Activated naive CD8-positive, alpha-beta T cell treated with anti-CD3 and anti-CD28 coated beads for 36 hours (primary cell): Measurements from ENCODE around the gene MRM1. TPM values are rescaled to one million over a fixed set of nuclear protein-coding genes. Genes with fewer than 3 reads are reported as not detected.

Experiments
- DNase-seq: peaks from one replicate; pipeline ENCODE4 v3.0.0; 2021
- H3K27ac Mint-ChIP-seq: one replicate; pipeline ENCODE4 v1.8.0; 2022; ENCODE audit warnings: mild to moderate bottlenecking, moderate library complexity, mixed read lengths
- H3K27me3 Mint-ChIP-seq: one replicate; pipeline ENCODE4 v1.8.0; 2022; ENCODE audit warnings: mild to moderate bottlenecking, mixed read lengths
- H3K36me3 Mint-ChIP-seq: one replicate; pipeline ENCODE4 v1.8.0; 2021; ENCODE audit warnings: mild to moderate bottlenecking, mixed read lengths
- H3K4me1 Mint-ChIP-seq: one replicate; pipeline ENCODE4 v1.8.0; 2021; ENCODE audit warnings: mixed read lengths
- H3K4me3 Mint-ChIP-seq: one replicate; pipeline ENCODE4 v1.8.0; 2022; ENCODE audit warnings: mild to moderate bottlenecking, moderate library complexity, mixed read lengths
- H3K9me3 Mint-ChIP-seq: one replicate; pipeline ENCODE4 v1.8.0; 2022; ENCODE audit warnings: mixed read lengths
- total RNA-seq, 2 experiments: library from RNA; stranded (reverse); gene quantifications; one replicate each; pipeline ENCODE4 v1.2.3, GENCODE V29; 2021

Gene MRM1, protein sequence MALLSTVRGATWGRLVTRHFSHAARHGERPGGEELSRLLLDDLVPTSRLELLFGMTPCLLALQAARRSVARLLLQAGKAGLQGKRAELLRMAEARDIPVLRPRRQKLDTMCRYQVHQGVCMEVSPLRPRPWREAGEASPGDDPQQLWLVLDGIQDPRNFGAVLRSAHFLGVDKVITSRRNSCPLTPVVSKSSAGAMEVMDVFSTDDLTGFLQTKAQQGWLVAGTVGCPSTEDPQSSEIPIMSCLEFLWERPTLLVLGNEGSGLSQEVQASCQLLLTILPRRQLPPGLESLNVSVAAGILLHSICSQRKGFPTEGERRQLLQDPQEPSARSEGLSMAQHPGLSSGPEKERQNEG
- 10 to 100 TPM; 24.4 to 26.4 TPM for total RNA-seq

DNA sequence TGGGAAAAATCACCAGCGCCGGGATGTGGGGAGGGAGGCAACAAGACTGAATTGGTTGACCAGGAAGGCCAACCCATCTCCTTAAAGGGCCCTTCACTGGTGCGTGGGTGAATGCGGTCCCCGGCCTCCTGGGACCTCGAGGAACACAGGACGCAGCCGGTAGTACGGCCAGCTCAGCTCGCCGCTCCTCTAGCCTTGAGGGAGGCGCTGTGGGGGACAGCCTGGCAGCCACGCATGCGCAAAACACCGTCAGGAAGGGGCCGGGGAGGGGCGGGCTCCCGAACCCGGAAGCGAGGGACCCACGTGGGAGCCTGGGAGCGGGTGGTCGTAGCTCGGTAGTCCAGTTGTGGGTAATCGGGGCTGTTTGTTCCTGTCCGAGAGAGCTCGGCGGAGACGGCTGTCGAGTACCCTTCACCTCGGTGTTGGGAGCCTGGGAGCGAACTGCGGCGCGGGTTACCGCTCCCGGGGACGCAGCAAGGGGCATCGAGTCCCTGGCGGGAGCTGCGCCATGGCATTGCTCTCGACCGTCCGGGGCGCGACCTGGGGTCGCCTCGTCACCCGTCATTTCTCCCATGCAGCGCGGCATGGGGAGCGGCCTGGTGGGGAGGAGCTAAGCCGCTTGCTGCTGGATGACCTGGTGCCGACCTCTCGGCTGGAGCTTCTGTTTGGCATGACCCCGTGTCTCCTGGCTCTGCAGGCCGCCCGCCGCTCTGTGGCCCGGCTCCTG is at the start of gene MRM1:
MRM1 (plus strand) TSS at position 281 of the 727 bp plus-strand sequence; CDS start at position 509, 228 bp downstream.
- Mint-ChIP-seq H3K36me3 (peaks cover 29% of the 10 kb centered on the region), H3K27me3 (no peaks in the 10 kb centered on the region), H3K4me3 (peak within 1 kb of the TSS; percentile 91), H3K27ac (peak within 1 kb of the TSS; percentile 91), H3K4me1 (peaks cover 31% of the 10 kb centered on the region), H3K9me3 (no peaks in the 10 kb centered on the region)
- peak; percentile 90 for DNase-seq

DNA sequence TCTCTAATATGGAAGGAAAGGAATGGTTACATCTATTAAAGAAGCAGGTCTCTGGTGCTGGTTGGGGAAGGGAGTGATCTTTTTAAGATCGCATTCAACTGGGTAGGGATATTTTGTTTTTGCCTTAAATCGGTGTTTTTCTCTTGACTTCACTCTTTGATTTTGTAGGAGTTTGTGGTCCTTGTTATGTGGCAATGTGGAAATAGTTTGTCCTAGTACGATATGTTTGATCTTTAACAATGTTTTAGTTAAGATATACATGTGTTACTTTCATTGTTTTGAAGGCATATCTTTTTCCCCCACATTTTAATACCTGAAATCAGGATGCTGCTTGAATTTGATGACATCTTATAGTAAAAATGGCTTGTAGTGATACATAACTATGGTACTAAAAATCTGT is 47.9 kb upstream of the MRM1 start:
- Mint-ChIP-seq H3K9me3 (no peaks in the 10 kb centered on the region), H3K27ac (peak overlapping the region; percentile 22), H3K4me1 (peaks cover 52% of the 10 kb centered on the region), H3K36me3 (peaks cover 42% of the 10 kb centered on the region), H3K4me3 (peak overlapping the region; percentile 44), H3K27me3 (no peaks in the 10 kb centered on the region)
- DNase-seq = no peak

DNA sequence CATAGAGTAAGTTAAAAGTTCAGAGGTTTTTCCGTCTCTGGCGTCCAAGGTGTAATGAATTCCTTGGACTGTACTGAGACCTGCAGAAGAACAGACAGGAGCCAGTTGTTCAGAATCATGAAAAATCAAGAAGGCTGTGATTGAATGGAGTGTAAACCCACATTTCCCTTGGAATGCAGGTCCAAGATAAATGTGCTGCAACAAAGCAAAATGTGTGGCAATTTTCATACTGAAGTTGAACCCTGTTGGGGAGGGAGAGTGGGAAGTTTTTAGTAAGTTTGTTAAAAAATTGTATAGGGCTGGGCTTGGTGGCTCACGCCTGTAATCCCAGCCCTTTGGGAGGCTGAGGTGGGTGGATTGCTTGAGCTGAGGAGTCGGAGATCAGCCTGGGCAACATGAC is 35.3 kb upstream of the MRM1 start:
- Mint-ChIP-seq H3K9me3 (no peaks in the 10 kb centered on the region), H3K27ac (no peak overlapping the region), H3K27me3 (no peaks in the 10 kb centered on the region), H3K4me1 (peaks cover 9% of the 10 kb centered on the region), H3K4me3 (no peak overlapping the region), H3K36me3 (peaks cover 31% of the 10 kb centered on the region)
- no peak for DNase-seq

DNA sequence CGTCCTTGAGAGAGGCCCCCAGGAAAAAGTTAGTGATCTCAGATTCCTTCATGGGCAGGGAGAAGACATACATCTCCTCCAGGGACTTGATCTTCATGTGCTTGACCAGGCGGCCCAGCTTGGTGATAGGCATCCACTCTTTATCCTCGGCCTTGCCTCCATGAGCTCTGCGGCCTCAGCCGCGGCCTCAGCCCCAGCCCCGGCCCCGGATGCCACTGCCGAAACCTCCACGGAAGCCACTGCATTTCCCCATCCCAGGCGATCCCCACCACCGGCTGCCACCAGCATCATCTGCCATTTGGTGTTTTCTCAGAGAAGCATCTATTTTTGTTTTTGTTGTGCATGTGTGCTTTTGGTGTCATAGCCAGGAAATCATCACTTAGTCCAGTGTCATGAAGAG is 26.4 kb upstream of the MRM1 start:
- Mint-ChIP-seq H3K36me3 (peaks cover 26% of the 10 kb centered on the region), H3K9me3 (no peaks in the 10 kb centered on the region), H3K27ac (no peak overlapping the region), H3K27me3 (no peaks in the 10 kb centered on the region), H3K4me3 (no peak overlapping the region), H3K4me1 (peaks cover 17% of the 10 kb centered on the region)
- DNase-seq = no peak

DNA sequence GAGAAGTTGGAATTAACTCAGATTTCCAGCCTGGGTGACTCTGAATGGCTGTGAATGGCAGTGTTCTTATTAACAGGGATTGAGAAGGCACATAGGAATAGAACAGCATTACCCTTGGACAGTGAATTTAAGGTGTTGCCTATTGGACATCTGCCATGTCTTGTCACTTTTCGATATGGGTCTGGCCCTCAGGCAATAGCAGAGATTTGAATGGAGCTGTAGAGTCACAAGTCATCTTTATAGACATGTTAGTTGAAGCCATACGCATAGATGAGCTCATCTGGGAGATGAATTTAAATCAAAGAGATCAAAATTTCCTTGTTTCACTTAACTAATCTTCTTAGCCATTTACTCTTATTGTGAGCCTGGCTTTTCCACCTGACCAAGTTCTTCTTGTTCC is 24.6 kb upstream of the MRM1 start:
- H3K27ac Mint-ChIP-seq = no peak overlapping the region
- peaks cover 17% of the 10 kb centered on the region for H3K4me1 Mint-ChIP-seq
- no peak for DNase-seq
- H3K9me3 Mint-ChIP-seq = no peaks in the 10 kb centered on the region
- no peak overlapping the region for H3K4me3 Mint-ChIP-seq
- no peaks in the 10 kb centered on the region for H3K27me3 Mint-ChIP-seq
- peaks cover 32% of the 10 kb centered on the region for H3K36me3 Mint-ChIP-seq

DNA sequence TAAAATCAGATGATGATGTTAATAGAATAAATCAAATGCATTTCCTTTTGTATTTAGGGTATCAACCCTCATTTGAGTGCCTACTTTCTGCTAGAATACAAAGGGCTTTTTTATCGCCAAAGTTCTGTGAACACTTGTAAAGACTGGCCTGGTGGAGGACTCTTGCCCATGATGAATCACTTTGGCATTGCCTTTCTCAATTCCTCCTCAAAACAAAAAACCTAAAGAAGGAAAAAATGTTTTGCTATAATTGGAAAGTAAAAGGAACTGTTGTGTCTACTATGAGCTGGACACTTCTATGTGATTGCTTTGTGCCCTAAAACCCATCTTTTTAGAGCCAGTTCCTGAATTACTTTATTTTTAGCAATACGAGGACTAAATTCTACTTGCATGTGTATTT is 22.7 kb upstream of the MRM1 start:
- peaks cover 7% of the 10 kb centered on the region for H3K4me1 Mint-ChIP-seq
- H3K9me3 Mint-ChIP-seq = no peaks in the 10 kb centered on the region
- no peak for DNase-seq
- H3K4me3 Mint-ChIP-seq = no peak overlapping the region
- no peak overlapping the region for H3K27ac Mint-ChIP-seq
- H3K27me3 Mint-ChIP-seq = no peaks in the 10 kb centered on the region
- H3K36me3 Mint-ChIP-seq = peaks cover 24% of the 10 kb centered on the region

DNA sequence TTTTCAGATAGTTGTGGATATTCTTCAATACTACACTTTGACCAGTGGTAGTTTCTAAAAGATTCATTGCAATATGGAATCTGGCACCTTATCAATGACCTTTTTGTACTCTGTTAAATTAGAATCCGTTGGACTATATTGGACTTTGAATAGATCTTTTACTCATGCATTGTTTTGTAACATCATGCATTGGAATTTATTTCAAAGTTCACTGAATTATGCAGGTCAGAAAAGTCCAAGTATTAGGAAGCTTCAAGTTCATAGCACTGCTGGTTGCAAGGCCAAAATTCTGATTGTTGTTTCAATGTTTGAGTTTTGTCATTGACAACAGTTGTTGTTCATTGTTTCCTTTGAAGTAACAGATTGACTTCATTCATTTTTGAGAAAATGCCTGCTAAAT is 17.6 kb upstream of the MRM1 start:
- Mint-ChIP-seq H3K4me3 (no peak overlapping the region), H3K27ac (no peak overlapping the region)

DNA sequence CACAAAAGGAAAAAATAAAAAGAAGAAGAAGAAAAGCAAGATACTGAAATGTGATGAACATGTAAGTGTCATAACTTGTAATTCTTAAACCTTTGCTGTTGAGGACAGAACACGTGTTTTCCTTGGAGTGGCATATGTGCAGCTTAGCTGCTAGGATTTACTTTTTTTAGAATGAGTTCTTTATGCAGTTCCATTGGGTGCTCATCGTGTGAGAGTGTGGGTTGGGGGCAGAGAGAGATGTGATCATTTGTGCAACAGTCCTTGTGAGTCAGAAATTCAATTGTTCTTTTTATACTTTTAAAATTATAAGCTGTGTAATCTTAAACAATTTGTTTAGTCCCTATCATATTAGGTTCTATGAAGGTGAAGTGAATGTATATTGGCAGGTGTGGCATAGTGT is 15.2 kb upstream of the MRM1 start:
- Mint-ChIP-seq H3K4me3 (no peak overlapping the region), H3K9me3 (no peaks in the 10 kb centered on the region), H3K4me1 (peaks cover 10% of the 10 kb centered on the region), H3K36me3 (peaks cover 20% of the 10 kb centered on the region), H3K27me3 (no peaks in the 10 kb centered on the region), H3K27ac (no peak overlapping the region)
- DNase-seq = no peak

More for the DNA sequence above, 17.6 kb upstream of the MRM1 start:
- Mint-ChIP-seq H3K36me3 (peaks cover 33% of the 10 kb centered on the region), H3K9me3 (no peaks in the 10 kb centered on the region), H3K27me3 (no peaks in the 10 kb centered on the region), H3K4me1 (no peaks in the 10 kb centered on the region)
- no peak for DNase-seq

DNA sequence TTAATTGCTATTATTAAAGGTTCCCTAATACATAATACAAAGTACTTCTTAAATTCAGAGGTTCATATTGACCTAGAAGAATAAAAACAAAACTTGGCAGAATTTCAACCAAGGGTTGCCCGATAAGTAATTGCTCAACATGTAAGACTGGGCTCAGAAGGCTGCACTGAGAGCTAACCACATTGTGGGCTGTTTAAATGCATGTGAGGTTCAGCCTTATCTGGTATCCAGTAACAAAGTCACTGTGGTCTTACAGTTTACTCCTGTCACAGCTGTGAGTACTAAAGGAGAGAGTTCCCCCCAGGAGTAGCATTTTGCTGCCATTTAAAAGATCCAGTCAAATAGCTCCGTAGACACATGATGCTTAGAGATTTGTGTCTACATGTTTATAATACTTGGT is 11.3 kb upstream of the MRM1 start:
- Mint-ChIP-seq H3K4me1 (peaks cover 26% of the 10 kb centered on the region), H3K4me3 (no peak overlapping the region), H3K9me3 (no peaks in the 10 kb centered on the region), H3K27ac (peak overlapping the region; percentile 36), H3K27me3 (no peaks in the 10 kb centered on the region), H3K36me3 (peaks cover 23% of the 10 kb centered on the region)
- no peak for DNase-seq

DNA sequence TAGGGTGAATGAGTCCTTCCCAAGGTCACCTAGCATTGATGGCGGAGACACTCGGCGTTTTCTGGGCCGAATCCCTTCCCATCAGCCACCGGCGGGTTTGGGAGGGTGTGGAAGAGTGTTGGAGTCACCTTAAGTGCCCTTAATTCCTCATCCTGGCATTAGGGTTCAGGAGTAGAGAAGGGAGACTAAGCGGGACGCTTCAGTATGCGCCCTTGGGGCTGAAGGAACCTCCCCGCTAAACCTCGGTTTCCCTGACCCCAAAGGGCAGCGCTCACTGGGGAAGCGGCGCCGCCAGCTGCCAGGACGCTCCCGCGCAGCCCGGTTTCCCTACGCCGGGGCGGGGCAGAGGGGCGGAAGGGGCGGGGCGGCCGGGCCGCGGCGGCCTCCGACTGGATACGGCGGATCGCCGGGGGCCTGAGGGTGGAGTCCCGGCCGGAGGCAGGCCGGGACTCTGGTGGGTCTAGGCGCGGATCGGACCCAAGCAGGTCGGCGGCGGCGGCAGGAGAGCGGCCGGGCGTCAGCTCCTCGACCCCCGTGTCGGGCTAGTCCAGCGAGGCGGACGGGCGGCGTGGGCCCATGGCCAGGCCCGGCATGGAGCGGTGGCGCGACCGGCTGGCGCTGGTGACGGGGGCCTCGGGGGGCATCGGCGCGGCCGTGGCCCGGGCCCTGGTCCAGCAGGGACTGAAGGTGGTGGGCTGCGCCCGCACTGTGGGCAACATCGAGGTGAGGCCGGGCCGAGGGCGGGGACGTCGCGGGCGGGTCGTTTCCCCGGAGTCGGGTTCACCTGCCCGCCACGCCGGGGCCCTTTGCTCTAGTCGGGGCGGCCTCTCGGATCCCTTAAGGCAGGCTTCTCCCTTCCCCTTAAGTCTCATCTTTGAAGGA is 9.7 kb upstream of the MRM1 start, which contains the start of gene DHRS11:
DHRS11 (plus strand) TSS at position 446 of the 882 bp plus-strand sequence; CDS start at position 577, 131 bp downstream.
- H3K36me3 Mint-ChIP-seq = peaks cover 18% of the 10 kb centered on the region
- H3K4me3 Mint-ChIP-seq = peak within 1 kb of the TSS; percentile 78
- peak; percentile 86 for DNase-seq
- H3K27me3 Mint-ChIP-seq = no peaks in the 10 kb centered on the region
- peak within 1 kb of the TSS; percentile 78 for H3K27ac Mint-ChIP-seq
- peaks cover 26% of the 10 kb centered on the region for H3K4me1 Mint-ChIP-seq
- H3K9me3 Mint-ChIP-seq = no peaks in the 10 kb centered on the region

DNA sequence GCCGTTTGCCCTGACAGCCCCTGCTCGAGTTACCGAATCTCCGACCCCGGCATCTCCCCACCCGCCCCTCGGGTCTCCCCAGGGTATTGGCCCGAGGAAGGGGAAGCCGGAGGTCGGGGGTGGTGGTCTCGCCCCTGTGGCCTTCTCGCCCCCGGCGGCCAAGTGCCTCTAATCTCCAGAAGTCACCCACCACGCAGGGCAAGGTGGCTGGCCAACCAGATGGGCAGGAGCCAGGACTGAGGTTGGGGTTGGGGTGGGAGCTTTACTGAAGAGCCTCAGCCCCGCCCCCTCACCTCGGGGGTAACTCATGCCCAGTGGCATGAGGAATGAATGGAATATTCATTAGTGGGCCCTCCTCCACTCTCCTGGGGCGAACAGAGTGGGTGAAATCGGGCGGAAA is 9.1 kb upstream of the MRM1 start:
- peaks cover 26% of the 10 kb centered on the region for H3K4me1 Mint-ChIP-seq
- peaks cover 13% of the 10 kb centered on the region for H3K36me3 Mint-ChIP-seq
- H3K9me3 Mint-ChIP-seq = no peaks in the 10 kb centered on the region
- no peaks in the 10 kb centered on the region for H3K27me3 Mint-ChIP-seq
- H3K4me3 Mint-ChIP-seq = peak overlapping the region; percentile 78
- no peak overlapping the region for H3K27ac Mint-ChIP-seq
- DNase-seq = peak; percentile 24

DNA sequence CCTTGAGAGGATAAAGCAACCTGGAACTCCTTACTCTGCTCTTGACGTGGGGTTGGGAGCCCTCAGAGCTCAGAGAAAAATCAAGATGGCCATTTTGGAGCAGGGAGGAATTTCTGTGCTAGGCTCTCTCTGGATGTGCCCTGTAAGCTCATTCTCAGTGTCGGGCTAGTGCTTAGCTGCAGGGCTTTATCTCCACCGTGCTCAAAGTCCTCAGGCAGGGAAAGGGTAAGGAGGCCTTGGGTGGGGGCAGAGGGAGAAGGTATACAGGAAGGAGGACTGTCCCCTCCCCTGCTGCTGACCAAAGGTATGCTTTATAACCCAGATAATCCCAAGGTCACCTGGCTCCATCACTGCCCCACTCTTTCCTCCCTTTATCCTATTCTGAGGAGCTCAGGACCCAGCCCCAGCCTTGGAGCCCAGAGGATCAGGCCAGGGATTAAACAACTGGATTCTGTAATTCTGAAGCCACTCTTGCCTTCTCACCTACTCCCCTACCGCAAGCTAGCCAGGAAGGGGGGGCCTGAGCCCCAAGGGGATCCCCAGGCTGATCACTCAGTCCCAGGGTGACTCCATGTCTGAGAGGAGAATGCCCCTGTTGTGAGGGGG is 8.6 kb upstream of the MRM1 start:
- DNase-seq = no peak
- Mint-ChIP-seq H3K4me3 (peak overlapping the region; percentile 78), H3K27ac (no peak overlapping the region)

DNA sequence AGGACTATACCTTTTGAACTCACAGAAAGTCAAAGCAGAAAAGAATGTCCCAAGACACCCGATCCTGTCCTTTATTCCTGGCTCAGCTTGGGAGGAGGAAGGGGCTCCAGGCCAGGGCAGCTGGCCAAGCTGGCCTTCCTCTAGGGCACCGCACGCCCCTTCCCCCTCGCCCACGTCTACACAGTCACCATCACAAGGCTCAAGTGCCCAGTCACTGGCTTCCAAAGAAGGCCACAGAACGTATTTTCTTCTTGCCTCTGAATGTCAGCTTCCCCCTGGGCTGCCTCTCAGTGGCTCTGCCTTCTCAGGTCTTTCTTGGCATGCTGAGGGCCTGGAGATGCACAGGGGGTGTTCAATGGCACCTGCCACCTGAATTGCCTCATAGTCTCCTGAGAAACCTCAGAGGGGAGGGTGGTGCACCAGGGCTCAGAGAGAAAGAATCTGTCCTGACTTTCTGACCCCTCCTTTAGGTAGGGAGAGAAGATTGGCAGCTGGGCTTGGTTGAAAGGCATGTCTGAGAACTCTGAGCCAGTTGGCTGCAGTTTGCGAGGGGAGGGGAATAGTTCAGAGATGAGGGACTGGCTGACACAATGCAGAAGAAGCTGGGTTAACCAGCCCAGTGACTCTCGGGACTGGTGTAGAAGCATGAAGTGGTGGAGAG is 7.6 kb upstream of the MRM1 start:
- Mint-ChIP-seq H3K4me1 (peaks cover 26% of the 10 kb centered on the region), H3K36me3 (peaks cover 8% of the 10 kb centered on the region), H3K27ac (no peak overlapping the region), H3K9me3 (no peaks in the 10 kb centered on the region), H3K27me3 (no peaks in the 10 kb centered on the region), H3K4me3 (no peak overlapping the region)
- no peak for DNase-seq

More for the DNA sequence above, 8.6 kb upstream of the MRM1 start:
- Mint-ChIP-seq H3K27me3 (no peaks in the 10 kb centered on the region), H3K9me3 (no peaks in the 10 kb centered on the region), H3K36me3 (peaks cover 11% of the 10 kb centered on the region), H3K4me1 (peaks cover 26% of the 10 kb centered on the region)
